NCI-H187 treated with DMSO at 0.1 percent for 48 hours (cell line): ENCODE measurements around the gene PRR5L.
"Not testable (repeated sequence)": the region's sequence is repeated elsewhere in the genome, so short reads cannot be mapped to it uniquely, and the experiment has no call there.

ENCODE experiments used
- DNase-seq: peaks from one replicate; lab custom pipeline; 2025; lab: John Stamatoyannopoulos, UW

The PRR5L gene

DNA sequence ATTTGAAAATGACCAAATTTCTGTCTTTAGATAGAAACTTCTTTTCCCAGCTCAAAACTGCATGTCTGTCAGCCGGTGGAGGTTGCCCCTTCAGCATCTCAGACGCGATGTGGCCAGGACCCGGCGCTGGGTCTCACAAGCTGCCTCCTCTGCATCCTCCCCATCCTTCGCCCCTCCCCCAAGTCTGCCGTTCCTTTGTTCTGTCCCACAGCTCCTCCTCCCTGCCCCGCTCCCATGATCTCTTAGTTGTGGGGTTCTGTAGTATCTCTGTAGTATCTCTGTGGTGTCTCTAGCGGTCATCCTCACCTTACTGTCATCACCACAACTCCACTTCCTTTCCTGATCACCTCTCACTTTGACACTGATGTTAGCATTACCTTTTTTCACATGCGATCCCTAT, 164.1 kb downstream of the PRR5L start:
- no peak for DNase-seq

DNA sequence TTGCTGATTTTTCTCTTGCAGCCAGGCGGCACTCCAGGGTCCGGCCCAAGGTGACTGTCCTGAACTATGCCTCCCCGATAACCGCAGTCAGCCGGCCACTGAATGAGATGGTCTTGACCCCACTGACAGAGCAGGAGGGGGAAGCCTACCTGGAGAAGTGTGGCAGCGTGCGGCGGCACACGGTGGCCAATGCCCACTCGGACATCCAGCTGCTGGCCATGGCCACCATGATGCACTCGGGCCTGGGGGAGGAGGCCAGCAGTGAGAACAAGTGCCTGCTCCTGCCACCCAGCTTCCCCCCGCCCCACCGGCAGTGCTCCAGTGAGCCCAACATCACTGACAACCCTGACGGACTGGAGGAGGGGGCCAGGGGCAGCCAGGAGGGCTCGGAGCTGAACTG, 166.2 kb downstream of the PRR5L start:
- DNase-seq = no peak

DNA sequence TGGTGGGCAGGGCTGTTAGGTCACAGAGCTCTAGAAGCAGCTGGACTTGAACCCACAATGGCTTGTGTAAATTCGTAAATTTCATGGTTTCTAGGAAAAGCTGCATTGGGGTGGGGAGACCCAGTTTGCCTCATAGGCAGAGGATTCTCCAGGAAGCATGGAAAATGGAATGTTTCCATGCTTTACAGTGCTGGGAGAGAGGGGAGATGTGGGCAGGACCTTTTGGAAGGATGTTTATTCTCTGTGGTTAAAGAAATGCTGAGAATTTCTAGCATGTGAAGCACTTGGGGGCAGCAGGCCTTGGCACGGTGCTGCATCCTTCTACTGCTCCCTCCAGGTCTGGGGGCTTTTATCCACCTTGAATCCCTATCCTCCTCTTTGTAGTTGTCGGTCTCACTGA, 167.7 kb downstream of the PRR5L start:
- DNase-seq = no peak

DNA sequence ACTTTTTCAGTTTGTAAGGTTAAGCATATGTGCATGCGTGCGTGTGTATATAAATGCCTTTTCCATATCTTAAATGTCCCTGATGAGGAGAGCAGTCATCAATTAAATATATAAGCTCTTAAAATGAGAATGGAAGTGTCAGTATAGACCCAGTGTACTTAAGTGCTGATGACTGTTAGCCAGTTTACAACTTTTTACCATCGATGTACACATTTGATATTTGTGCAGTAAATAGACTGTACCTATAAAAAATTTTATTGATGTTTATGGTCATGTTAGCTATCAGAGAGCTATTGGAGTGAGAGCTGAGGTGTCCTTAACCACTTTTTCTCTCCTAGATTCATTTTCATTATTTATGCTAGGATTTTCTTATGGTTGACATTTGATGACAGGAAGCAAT, 168.6 kb downstream of the PRR5L start:
- DNase-seq = no peak

DNA sequence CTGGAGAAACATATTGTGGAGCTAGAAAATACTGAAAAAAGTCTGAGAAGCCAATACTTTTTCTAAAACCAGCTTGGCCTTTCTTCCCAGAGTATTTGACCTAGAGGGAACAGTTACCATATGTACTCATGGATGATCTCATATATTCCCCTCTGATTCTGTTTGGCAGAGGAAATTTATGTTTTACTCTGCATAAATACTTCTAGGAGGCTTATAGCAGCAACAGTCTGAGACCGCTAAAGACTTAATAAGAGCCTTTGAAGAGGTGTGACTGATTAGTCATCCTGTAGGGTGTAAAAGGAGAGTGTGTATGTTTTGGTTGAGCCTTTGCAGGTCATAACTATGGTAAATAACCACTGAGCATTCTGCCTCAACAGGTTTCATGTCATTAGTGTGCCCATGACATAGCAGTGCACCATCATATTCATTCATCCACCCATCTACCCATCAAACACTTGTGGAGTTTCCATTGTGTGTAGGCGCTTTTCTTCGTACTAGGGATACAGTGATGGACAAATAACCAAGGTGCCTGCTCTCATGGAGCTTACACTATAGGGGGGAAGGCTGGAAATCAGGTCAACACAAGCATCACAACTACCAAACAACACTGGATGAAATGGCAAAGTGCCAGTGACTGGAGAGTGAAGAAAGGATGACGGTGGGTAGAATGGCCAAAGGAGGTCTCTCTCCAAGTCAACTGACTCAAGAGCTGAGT, 169.5 kb downstream of the PRR5L start:
- DNase-seq = no peak

DNA sequence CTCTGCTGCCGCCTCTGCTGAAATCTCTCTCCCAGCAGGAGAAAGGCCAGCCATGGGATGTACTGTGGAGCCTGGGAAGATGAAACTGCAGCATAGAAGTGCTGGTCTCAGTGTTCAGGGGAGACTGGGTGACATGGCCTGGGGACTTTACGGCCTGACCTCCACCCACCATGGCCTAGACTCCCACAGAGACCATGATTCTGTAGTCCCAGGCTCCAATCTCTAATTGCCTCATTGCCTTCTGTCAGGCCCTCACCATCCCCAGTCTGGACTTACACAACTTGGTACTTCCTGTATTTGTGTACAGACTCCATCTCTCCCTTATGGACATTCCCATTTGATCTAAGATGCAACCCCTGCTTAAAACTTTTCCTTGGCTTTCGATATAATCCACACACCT, 170.9 kb downstream of the PRR5L start:
- DNase-seq = no peak

DNA sequence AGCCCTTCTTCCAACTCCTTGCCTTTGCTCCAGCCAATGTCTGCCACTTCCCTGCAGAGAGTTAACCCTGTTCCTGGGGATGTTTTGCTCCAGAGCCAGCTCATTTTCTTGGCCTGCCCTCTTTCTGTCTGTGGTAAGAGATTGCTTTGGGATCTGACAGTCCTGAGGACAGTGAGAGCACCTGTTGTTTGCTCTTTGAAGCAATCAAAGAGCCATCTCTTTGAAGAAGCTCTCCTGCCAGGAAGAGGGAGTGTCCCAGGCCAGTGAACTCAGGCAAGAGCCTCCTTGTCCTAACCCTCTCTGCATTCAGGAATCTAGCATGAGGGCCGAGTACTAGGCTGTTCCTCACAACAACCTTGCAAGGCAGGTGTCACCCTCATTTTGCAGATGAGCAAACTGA, 171.8 kb downstream of the PRR5L start:
- peak; percentile 56 for DNase-seq

DNA sequence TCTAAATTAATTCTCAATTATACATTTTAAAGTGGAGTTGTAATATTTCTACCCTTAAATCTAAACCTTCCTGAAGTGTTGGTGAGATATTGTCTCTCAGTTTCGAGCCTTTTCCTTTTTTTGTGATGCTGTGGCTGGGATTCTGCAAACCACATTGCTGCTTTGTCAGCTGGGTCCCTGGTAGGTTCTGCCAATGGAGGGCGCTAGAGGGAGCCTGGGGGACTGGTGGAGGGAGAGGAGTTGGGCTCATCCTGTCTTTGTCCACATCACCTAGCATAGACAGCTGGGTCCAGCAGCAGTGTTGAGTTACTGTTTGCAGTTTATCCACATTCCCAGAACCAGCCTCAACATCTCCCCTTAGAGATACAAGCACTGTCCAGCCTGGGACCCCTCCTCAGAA, 173.0 kb downstream of the PRR5L start:
- no peak for DNase-seq

DNA sequence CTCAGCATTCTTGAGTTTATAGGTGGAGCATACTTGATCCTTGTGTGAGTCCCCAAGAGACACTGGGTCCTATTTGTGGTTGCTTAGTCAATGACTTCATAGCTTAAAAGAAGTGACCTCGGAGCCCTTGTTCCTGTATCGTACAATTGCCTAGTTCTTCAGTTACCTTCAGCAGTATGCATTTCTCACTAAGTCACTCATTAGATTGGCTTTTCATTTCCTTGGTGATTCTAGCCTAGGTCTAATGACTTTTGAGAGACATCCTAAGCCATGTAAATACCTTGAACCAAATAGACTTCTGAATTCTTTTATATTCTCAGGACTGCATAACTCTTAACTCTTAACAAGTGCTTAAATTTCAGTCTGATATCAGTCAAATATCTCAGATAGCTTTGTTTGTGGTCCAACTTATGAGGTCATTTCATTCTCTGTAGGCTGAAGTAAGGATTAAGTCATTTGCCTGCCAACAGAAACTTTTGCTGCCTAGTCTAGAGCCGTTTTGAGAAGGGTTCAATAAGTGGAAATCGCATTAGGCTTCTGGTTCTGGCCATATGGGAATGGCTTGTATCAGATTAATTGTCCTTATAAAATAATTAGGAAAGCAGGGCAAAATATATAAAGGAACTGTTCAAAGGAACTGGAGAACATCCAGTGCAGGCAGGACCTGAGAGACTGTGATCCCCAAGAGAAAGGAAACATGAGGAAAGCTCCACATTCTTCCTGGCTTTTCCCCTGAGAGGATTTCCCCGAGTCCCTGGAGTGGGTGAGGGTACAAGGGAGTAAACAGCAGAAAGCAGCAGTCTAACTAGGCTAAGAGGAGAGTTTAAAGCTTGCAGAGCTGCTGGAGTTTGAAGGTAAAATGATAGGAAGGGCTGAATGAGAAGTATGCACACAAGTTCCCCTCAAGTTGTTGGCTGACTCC, 174.1 kb downstream of the PRR5L start:
- no peak for DNase-seq

DNA sequence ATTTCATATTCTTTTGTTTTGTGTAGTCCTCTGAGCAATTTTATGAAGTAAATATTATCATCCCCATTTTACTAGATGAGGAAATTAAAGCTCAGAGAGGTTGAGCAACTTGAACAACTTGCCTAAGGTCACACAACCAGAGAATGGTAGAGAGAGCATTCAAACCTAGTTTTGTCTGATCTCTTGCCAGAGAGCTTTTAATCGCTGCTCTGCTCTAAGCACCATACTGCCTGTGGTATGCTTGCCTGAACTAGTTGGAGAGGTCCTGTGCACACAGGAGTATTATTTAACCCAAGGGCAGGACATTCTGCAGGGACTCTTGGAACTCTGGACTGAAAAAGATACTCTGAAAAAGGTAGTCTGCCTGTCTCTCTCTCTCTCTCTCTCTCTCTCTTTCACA, 175.5 kb downstream of the PRR5L start:
- no peak for DNase-seq

DNA sequence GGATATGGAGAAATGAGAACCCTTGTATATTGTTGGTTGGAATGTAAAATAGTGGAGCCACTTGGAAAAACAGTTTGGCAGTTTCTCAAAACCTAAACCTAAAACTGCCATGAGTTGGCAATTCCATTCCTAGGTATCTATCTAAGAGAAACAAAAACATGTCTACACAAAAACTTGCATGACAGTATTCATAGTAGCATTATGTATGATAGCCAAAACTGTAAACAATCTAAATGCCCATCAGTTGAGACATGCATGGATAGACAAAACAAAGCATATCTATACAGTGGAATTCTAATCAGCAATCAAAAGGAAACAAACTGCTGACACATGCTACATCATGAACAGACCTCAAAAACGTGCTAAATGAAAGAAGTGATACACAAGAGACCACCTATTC, 179.1 kb downstream of the PRR5L start:
- DNase-seq = no peak

DNA sequence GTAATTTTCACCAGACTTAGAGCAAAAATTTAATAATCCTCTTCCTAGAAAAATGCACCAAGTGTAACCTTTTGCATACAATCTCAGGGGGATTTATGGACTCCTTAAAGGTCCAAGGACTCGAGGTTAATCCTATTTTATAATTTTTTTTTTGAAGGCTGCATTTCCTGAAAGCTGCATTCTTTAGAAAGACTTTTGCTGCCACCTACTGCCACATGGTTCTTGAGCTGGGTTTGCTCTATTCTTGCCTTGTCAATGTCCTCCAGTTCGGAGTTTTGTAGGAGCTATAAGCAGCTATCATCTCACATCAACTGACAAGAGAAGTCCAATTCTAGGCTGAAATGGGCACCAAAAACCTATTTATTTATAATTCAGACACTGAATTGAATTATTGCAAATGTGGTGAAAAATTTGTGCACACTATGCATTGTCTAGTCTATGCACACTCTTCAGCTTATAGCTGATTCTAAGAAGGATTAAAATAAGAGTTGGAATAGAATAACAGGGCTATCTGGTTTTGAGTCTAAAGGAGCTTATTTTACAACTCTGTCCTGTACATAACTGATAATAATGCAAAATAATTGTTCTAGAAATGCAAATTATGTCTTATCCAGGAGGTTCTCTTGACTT, 182.7 kb downstream of the PRR5L start:
- DNase-seq = peak; percentile 45

DNA sequence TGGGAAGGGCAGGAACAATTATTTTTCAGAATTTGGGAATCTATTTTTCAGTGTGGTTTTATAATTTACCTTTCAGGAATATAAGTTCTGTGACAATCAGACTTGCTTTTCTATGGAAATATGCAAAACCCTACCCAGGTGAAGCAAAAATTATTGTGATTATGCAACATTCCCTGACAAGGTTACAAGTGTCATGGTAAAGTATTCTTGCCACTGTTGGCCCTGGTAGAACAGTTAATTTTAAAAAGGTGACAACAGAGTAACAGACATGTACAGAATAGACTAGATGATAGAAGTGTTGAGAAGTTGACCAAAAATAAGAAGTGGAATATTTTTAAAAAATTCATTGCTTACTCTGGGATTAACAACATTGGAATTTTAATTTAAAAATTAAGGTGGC, 184.7 kb downstream of the PRR5L start:
- no peak for DNase-seq

DNA sequence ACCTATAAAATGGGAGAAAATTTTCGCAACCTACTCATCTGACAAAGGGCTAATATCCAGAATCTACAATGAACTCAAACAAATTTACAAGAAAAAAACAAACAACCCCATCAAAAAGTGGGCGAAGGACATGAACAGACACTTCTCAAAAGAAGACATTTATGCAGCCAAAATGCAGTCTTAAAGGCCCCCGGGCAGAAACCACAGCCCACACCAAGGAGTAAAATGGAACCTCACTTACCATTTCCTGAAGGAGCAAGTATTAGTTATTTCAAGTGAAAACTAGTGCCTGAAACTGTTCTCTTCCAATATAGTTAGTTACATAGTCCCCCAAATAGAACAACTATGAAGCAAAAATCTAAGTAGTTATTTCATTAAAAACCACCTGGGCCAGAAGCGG, 187.0 kb downstream of the PRR5L start:
- DNase-seq = not testable (repeated sequence)

DNA sequence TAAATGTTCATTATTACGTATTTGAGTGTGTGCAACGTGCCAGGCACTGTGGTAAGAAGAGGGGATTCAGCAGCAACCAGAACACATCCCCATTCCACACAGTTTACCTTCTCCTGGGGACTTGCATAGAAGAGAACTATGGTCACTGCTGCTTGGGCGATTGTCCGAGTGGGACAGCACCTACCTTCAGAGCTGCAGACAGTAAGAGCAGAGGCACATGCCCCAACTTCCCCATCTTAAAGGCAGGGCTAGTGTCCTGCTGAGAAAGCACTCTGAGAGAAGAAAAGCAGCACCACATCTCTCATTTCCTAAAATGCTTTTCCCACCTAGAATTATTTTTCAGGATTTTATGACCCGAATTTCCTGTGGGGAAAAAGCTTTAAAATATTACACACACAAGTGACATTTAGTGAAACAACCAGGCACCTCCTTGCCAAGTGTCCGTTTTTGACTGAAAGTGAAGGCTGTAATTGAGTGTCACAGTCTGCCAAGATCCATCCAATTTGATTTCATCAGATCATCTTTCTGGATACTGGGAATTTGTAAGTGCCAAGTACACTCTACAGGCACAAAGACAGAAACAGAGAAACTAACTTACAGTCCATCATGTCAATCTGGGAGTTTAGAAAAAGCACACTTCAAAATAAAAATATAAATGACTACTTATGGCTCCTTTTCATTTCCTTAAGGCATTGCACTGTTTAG, 189.4 kb downstream of the PRR5L start:
- no peak for DNase-seq

DNA sequence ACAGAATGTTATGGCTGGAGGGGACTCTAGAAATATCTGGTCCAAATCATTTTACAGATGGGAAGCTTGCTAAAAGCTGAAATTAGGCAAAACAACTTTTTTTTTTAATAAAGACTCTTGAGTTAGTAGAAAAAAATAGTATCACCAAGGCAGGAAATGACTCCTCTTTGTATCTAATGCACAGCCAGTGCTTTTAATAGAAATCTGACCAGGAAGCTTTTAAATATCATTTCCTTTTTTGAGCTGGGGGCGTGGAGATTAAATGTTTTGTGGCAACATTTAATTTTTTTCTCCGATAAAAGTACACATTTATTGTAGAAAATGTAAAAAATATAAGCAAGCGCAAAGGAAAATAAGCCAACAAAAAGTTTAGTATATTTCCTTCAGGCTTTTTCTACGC, 191.5 kb downstream of the PRR5L start:
- DNase-seq = no peak

DNA sequence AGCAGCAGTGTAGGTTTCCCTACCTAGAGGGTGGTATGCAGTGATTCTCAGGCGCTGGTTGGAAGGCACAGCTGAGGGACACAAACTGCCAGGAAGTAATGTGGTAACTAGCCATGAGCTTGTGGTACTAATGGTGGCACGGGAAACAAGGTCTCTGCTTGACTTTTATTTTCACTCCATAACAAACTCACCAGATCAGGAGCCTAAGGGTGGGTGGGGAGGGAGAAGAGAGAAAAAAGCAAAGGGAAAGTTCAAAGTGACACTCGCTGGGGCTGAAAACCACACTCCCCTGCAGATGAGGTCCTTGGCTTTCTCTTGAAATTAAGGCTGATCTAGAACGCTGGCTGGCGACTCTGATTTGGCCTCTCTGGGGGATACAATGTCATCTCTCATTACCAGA, 192.0 kb downstream of the PRR5L start:
- no peak for DNase-seq

DNA sequence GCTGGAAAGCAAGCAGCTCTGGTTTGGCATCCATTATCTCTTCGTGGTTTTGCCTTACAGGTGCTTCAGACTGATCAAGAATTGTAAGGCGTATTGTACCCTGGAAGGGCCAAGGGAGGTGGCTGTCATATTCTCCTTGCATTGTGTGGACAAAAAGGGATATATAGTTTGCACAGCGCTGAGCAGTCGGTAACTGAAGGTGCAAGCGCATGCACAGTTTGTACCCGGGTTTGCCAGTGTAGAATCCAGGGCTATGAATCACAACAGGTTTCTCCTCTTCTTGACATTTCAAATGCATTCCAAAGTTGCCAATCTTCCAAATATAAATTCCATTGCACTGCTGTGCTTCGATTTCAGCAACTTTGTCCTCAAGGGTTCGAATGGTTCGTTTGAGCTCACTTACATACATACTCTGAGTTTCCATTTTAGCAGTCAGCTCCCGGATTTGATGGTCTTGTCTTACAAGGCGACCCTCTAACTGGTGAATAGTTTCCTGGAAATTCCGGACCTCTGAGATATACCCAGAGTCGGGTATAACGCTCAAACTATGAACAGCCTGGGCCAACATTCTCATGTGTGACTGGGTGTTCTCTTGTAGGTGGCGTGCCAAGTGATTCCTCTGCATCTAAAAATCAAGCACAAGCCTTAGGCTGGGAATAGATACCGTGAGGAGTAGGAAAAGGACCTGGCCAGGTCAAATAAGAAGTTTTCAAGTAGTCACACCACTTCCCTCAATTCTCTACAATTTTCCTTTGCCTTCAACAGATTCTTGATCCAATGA, 194.1 kb downstream of the PRR5L start:
- DNase-seq = no peak

DNA sequence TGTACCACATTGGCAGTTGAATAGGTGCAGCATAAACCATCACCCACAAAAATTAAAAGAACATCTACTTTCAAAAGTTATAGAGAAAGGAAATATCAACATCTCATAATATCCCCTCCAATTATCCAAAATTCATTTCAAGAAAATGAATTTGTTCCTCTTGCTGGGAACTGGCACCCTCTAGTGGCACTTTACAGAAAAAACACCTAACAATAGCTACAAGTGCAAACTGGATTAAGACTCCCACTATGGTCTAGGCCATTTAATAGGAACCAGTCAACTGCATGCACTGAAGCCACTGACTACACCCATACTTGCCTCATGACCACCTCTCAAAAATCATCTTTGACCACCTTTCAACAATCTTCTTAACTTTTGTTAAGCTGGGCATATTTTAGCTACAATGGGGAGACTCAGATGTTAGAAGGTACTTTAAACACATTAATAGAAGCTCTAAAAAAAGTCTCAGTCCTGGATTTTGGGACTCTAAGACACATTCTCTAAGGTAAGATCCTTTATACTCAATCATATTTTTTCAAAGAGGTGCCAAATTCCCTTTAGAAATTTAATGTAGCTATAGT, 196.7 kb downstream of the PRR5L start:
- DNase-seq = no peak

DNA sequence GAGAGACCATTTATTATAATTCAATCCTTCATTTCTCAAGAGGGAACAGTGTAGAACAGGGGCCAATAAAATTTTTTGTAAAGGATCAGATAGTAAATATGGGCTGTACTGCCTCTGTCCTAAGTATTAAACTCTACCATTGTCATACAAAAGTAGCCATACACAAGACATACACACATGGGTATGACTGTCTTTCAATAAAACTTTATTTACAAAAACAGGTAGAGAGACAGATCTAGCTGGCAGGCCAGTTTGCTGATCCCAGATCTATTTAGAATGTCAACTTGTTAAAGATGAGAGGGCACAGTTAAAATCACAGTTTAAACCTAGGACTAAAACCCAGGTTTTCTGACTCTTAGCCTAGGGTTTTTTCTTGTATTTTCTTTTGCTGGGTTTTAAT, 197.2 kb downstream of the PRR5L start:
- no peak for DNase-seq

DNA sequence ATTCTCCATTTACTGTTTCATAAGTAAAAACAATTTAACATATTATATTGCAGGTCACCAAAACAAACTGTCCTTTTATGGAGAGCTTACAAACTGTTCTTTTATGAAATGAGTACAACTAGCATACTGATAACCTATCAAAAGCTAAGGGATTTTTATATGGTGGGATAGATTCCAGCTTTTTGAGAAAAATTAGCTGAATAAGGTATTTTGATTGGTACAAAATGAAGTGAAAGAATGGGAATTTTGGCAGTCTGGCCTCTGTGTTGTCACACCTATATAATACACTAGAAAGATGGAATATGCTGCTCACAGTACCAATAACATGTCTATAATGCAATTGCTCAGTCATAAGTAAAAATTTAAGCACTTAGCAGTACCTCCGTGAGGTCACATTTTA, 202.6 kb downstream of the PRR5L start:
- DNase-seq = no peak
